Astrocyte (in vitro differentiated cells and primary cell): ENCODE data around the gene OR52B2.

Experiments
- CTCF ChIP-seq: IDR thresholded peaks from 2 replicates; pipeline ENCODE4 v1.5.1; 2011; ENCODE audit warnings: low read depth, mild to moderate bottlenecking, inconsistent platforms, low read length, moderate library complexity; ENCODE audit not compliant: insufficient read depth
- EZH2 ChIP-seq: IDR thresholded peaks from 2 replicates; pipeline ENCODE4 v1.6.1; 2012; ENCODE audit warnings: mild to moderate bottlenecking, low read length, inconsistent platforms; ENCODE audit not compliant: insufficient read depth

- TF ChIP-seq EZH2 (no peak), CTCF (no peak)
These were observed 49.2 kb upstream of the OR52B2 start for GRCh38 chr11:6219359-6219758.
